GM18520 (cell line): Measurements from ENCODE around the gene PTGIS.

Source experiments
- ATAC-seq: cut with Tn5 transposase; IDR thresholded peaks from one replicate; pipeline ENCODE4 v1.9.1; 2021; ENCODE audit not compliant: unreplicated experiment

PTGIS gene

GRCh38 chr20:49532285-49532946 lies 35.5 kb downstream of the PTGIS start:
- ATAC-seq: no peak

DNA sequence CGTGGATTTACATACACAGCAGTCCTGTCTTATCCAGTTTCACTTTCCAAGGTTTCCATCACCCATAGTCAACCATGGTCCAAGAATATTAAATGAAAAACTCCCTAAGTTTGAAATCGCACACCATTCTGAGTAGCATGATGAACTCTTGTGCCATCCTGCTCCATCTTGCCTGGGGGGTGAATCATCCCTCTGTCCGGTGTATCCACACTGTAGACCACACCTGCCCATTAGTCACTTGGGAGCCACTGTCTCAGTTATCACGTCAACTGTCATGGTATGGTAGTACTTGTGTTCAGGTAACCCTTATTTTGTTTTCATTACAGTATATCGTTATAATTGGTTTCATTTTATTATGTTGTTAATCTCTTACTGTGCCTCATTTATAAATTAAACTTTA lies 38.5 kb downstream of the PTGIS start:
- no peak for ATAC-seq

GRCh38 chr20:49526568-49526967 lies 41.4 kb downstream of the PTGIS start:
- ATAC-seq: no peak

GRCh38 chr20:49526056-49526455 lies 41.9 kb downstream of the PTGIS start:
- ATAC-seq: no peak

GRCh38 chr20:49523767-49524360 lies 44.1 kb downstream of the PTGIS start:
- no peak for ATAC-seq

DNA sequence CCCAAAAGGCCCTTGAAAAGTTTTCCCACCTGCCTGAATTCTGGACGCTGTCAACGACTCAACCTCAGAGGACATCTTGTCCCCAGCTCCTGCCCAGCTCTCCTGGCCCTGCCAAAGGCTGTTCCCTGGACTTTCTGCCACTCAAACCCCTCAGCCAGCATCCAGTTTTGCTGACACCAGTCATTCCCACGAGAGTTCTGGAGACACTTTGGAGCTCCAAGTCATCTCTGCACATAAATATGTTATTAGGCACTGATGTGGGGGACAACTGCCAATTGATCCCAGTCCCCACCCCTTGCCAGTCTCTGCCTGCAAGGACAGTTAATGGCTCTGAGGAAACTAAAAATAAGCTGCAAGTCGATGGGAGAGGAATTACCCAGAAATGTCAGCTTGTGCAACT lies 46.6 kb downstream of the PTGIS start:
- ATAC-seq: no peak

DNA sequence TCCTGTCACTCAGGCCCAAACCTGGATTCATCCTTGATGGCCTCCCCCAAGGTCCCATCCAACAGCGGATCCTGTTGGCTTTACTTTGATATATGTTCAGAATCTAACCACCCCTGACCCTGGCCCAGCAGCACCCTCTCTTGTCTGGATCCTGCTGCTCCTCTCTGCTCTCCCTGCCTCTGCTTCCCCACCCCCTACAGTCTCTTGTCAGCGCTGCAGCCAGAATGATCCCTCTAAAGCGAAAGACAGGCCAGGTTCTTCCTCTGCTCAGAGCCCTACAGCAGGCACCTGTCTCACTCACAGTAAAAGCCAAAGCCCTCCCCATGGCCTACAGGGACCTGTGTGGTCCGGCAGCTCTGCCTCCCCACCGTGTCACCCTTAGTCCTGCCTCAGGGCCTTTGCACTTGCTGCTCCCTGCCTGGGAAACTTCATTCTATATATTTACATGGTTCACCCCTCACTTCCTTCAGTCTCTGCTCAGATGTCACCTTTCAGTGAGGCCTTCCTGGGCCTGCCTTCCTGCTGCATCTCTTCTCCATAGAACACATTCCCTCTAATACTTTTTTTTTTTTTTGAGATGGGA lies 48.1 kb downstream of the PTGIS start:
- ATAC-seq: no peak

- ATAC-seq: no peak
Measured at GRCh38 chr20:49519212-49519712, 48.7 kb downstream of the PTGIS start.

- no peak for ATAC-seq
Measured at GRCh38 chr20:49518576-49518975, 49.4 kb downstream of the PTGIS start.

GRCh38 chr20:49517805-49518100 lies 50.2 kb downstream of the PTGIS start:
- ATAC-seq: no peak

GRCh38 chr20:49516916-49517804 lies 50.8 kb downstream of the PTGIS start:
- ATAC-seq: no peak

- ATAC-seq: no peak
Measured at GRCh38 chr20:49515586-49515985, 52.4 kb downstream of the PTGIS start.

DNA sequence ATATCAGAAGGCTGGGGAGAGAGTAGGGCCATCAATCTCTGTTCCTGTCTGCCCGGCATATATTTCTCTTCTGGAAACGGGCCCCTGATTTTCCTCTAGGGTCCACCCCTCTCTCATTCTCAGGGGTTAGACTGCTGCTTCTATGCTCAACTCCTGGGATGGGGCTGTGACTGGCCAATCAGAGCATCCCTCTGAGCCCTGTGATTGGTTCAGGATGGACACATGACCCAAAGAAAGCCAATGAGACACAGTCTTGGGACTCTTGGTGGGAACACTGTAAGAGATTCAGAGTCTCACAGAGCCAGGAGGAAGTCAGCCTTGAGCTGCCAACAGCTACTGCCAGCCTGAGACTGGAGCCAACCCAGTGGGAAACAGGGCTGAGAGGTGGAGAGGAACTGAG lies 54.4 kb downstream of the PTGIS start:
- ATAC-seq: no peak

- no peak for ATAC-seq
Measured at GRCh38 chr20:49513009-49513408, 54.9 kb downstream of the PTGIS start.

DNA sequence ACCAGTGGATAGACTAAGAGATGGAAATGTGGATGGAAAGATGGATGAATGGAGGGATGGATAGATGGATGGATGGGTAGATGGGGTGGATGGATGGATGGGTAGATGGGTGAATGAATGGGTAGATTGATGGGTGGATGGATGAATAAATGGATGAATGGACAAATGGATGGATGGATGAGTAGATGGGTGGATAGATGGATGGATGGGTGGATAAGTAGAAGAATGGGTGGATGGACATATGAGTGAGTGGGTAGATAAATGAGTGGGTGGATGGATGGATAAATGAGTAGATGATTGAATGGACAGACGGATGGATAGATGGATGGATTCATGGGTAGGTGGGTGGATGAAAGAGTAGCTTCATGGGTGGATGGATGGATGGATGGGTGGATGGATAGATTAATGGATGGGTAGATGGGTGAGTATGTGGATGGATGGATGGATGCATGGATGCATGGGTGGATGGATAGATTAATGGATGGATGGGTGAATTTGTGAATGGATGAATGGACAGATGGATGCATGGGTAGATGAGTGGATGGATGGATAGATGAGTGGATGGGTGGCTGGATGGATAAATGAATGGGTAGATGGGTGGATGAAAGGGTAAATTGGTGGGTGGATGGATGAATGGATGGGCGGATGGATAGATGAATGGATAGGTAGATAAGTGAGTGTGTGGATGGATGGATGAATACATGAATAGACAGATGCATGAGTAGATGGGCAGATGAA lies 56.0 kb downstream of the PTGIS start:
- ATAC-seq: no peak

- ATAC-seq: no peak
Measured at GRCh38 chr20:49510562-49511122, 57.3 kb downstream of the PTGIS start.

- ATAC-seq: no peak
Measured at GRCh38 chr20:49508435-49509199, 59.3 kb downstream of the PTGIS start.

DNA sequence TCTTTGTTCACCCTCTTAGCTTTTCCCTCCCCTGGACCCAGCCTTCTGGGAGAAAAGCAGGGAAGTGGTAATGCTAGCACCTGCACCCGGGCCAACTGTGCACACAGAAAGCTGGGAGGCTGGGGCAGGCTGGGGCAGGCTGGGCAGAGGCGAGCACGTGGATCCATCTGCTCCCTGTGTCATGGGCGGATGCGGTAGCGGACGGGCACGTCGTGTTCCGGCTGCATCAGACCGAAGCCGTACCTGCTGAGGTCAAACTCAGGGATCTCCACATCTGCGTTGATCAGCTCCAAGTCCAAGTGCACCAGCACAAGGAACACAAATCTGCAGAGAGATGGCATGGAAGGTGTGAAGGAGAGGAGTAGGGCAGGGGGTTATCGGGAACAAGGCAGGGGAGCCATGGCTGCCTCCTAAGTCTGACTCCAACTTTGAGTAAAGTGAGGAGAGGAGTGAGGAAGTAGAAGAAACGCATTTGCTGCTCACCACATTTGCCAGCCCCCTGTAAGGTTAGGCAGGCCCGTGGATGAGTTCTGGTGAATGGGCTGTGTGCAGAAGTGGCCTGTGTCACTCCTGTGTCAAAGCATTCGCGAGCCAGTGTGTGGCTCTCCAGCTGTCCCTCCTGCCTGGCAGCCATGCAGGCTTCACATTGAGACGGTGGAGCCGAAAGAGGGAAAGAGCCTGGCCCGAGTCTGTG lies 60.0 kb downstream of the PTGIS start:
- no peak for ATAC-seq

DNA sequence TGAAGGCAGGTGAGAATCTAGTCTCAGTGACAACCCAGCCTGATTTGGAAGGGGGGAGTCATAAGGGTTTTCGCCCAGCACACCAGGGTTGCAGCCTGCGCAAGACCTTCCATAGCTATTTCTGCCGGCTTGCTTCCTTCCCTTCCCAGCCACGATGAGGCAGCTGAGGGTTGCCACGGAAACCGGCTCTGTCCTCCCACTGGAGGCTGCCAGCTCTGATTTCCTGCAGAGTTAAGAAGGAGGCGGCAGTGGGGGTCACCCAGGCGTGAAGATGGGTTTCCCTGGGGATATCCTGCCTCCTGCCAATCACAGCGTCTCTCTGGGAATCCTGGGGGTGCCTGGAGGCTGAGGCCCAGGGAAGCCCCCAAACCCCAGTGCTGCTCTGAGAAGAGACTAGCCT lies 62.4 kb downstream of the PTGIS start:
- no peak for ATAC-seq
